Measurements from ENCODE around the gene CD4. TPM values are rescaled to one million over a fixed set of nuclear protein-coding genes. Genes with fewer than 3 reads are reported as not detected.

CD4 gene
- total RNA-seq, 6 donors from 2014 or later, result 10.5 to 86.6 (median 35.6) TPM

GRCh38 chr12:6792522-6793201 is 3.3 kb downstream of the CD4 start:
- DNase-seq, result peak in 1 of 2 donors; percentile 64
- peak overlapping the region; percentile 64 to 75 (median 72) for H3K27ac ChIP-seq

GRCh38 chr12:6795088-6795487 is 5.8 kb downstream of the CD4 start:
- Histone ChIP-seq H3K27me3 (no peaks in the 10 kb centered on the region), H3K27ac (no peak overlapping the region), H3K9me3 (no peaks in the 10 kb centered on the region), H3K4me3 (no peak overlapping the region), H3K36me3 (no peaks in the 10 kb centered on the region), H3K4me1 (peaks cover 9 to 21% (median 14%) of the 10 kb centered on the region in 4 donors)
- no peak for TF ChIP-seq CTCF (IDR thresholded peaks at IDR 0.05)
- no peak for TF ChIP-seq POLR2AphosphoS5 (IDR thresholded peaks at IDR 0.05)
- no peak for TF ChIP-seq POLR2A (IDR thresholded peaks at IDR 0.05)
- no peak for TF ChIP-seq EP300 (IDR thresholded peaks at IDR 0.05)
- DNase-seq (no peak), ATAC-seq (ENCODE audit: low FRiP score in 2 of 2) (no peak)
- 78 to 88% methylated on average over 2 of the region's 2 CpGs for WGBS, 2 donors

More at GRCh38 chr12:6792522-6793201, 3.3 kb downstream of the CD4 start:
- peak overlapping the region in 2 of 4 donors; percentile 32 to 41 for H3K4me3 ChIP-seq
- H3K9me3 ChIP-seq, result no peaks in the 10 kb centered on the region
- H3K4me1 ChIP-seq, result peaks cover 9 to 29% (median 21%) of the 10 kb centered on the region in 4 donors
- peak in 1 of 4 donors; percentile 43 for TF ChIP-seq POLR2A (IDR thresholded peaks at IDR 0.05)
- no peak for TF ChIP-seq CTCF (IDR thresholded peaks at IDR 0.05)
- TF ChIP-seq EP300 (IDR thresholded peaks at IDR 0.05), result no peak
- peak in 1 of 2 donors; percentile 17 for TF ChIP-seq POLR2AphosphoS5 (IDR thresholded peaks at IDR 0.05)
- no peaks in the 10 kb centered on the region for H3K36me3 ChIP-seq
- peak; percentile 75 to 80 for ATAC-seq (ENCODE audit: low FRiP score in 2 of 2)
- WGBS, 2 donors, result 23 to 25% methylated on average over 12 of the region's 12 CpGs
- H3K27me3 ChIP-seq, result no peaks in the 10 kb centered on the region

GRCh38 chr12:6796576-6796975 is 7.2 kb downstream of the CD4 start:
- no peak for ATAC-seq (ENCODE audit: low FRiP score in 2 of 2)
- WGBS, 2 donors, result 84 to 93% methylated on average over 4 of the region's 4 CpGs
- TF ChIP-seq EP300 (IDR thresholded peaks at IDR 0.05), result no peak

GRCh38 chr12:6799147-6799546 is 9.8 kb downstream of the CD4 start:
- H3K27ac ChIP-seq, result no peak overlapping the region
- WGBS, 2 donors, result 82 to 87% methylated on average over 5 of the region's 5 CpGs
- ATAC-seq (ENCODE audit: low FRiP score in 2 of 2), result no peak
- H3K4me1 ChIP-seq, result no peaks in the 10 kb centered on the region
- TF ChIP-seq POLR2AphosphoS5 (IDR thresholded peaks at IDR 0.05) (no peak), EP300 (IDR thresholded peaks at IDR 0.05) (no peak), CTCF (IDR thresholded peaks at IDR 0.05) (no peak)
- no peak for DNase-seq
- no peaks in the 10 kb centered on the region for H3K9me3 ChIP-seq
- peaks cover 0 to 5% (median 0%) of the 10 kb centered on the region in 4 donors for H3K36me3 ChIP-seq
- no peak overlapping the region for H3K4me3 ChIP-seq
- H3K27me3 ChIP-seq, result no peaks in the 10 kb centered on the region

More at GRCh38 chr12:6796576-6796975, 7.2 kb downstream of the CD4 start:
- no peaks in the 10 kb centered on the region for H3K36me3 ChIP-seq
- DNase-seq, result no peak
- H3K4me3 ChIP-seq, result no peak overlapping the region
- no peaks in the 10 kb centered on the region for H3K27me3 ChIP-seq
- no peak overlapping the region for H3K27ac ChIP-seq
- peaks cover 9 to 19% (median 11%) of the 10 kb centered on the region in 4 donors for H3K4me1 ChIP-seq
- H3K9me3 ChIP-seq, result no peaks in the 10 kb centered on the region

- Histone ChIP-seq H3K36me3 (peaks cover 0 to 5% (median 0%) of the 10 kb centered on the region in 4 donors), H3K4me1 (no peaks in the 10 kb centered on the region), H3K27me3 (no peaks in the 10 kb centered on the region), H3K4me3 (no peak overlapping the region), H3K9me3 (no peaks in the 10 kb centered on the region), H3K27ac (no peak overlapping the region)
- no peak for TF ChIP-seq POLR2A (IDR thresholded peaks at IDR 0.05)
- no peak for TF ChIP-seq CTCF (IDR thresholded peaks at IDR 0.05)
- 83 to 87% methylated on average over 1 of the region's 1 CpG for WGBS, 2 donors
- DNase-seq, result no peak
- no peak for ATAC-seq (ENCODE audit: low FRiP score in 2 of 2)
These were observed 17.8 kb downstream of the CD4 start for GRCh38 chr12:6807170-6807569.

Measured in upper lobe of left lung (tissue), 6 donors.